ENCODE results near the gene ZIC5.

ZIC5 gene

GRCh38 chr13:99986741-99987140 is 15.2 kb upstream of the ZIC5 start:
- H3K4me3 ChIP-seq (ENCODE audit: low read depth, low read length) = no peak overlapping the region
- TF ChIP-seq CTCF (IDR thresholded peaks at IDR 0.05; ENCODE audit: control insufficient read depth, extremely low read depth, insufficient read depth) = no peak
- no peak for DNase-seq (ENCODE audit: low read depth)

GRCh38 chr13:99985886-99986527 is 14.4 kb upstream of the ZIC5 start:
- H3K4me3 ChIP-seq (ENCODE audit: low read depth, low read length) = no peak overlapping the region
- DNase-seq (ENCODE audit: low read depth) = no peak
- no peak for TF ChIP-seq CTCF (IDR thresholded peaks at IDR 0.05; ENCODE audit: control insufficient read depth, extremely low read depth, insufficient read depth)

DNA sequence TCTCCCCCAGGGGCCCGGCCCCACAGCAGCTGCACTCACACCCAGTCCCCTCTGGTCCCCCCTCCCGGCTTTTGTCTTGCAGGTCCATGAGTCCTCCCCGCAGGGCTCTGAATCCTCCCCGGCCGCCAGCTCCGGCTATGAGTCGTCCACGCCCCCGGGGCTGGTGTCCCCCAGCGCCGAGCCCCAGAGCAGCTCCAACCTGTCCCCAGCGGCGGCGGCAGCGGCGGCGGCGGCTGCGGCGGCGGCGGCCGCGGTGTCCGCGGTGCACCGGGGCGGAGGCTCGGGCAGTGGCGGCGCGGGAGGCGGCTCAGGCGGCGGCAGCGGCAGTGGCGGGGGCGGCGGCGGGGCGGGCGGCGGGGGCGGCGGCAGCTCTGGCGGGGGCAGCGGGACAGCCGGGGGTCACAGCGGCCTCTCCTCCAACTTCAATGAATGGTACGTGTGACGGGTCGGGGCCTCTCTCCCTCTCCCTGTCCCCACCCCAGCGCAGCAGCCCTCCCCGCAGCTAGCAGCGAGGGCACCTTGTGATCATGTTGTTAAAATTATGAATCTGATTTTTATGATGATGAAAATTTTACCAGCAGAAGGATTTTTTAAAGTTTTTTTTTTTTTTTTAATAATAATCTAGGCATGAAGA is 13.8 kb upstream of the ZIC5 start:
- no peak for DNase-seq (ENCODE audit: low read depth)
- TF ChIP-seq CTCF (IDR thresholded peaks at IDR 0.05; ENCODE audit: control insufficient read depth, extremely low read depth, insufficient read depth) = no peak
- H3K4me3 ChIP-seq (ENCODE audit: low read depth, low read length) = no peak overlapping the region

DNA sequence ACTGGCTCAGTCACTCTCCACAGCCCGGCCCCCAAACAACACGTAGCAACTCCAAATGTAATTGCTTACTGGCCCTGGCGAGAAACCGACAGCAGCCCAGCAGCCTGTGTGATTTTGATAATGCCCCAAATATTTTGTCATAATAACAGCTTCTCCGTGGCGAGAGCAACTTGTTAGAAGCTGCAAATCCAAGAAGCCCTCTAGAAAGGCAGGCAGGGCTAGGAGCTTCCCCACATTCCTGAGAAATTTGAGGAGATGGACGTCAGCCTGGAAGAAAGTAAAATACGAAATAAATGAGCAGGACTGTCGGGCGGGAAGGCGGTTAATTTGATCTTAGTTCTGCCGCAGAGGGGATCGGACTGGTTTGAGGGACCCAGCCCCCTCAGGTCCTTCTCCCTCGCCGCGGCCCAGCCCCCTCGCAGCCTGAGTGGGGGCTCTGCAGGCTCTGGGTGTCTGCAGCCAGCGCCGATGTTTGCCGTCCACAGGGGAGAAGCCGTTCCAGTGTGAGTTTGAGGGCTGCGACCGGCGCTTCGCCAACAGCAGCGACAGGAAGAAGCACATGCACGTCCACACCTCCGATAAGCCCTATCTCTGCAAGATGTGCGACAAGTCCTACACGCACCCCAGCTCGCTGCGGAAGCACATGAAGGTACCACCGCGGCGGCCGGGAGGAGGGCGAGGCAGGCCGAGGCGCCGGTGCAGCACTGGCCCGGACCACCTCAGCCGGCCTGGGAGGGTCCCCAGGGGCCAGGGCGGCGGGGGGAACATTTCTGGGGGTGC is 13.1 kb upstream of the ZIC5 start:
- no peak overlapping the region for H3K4me3 ChIP-seq (ENCODE audit: low read depth, low read length)
- DNase-seq (ENCODE audit: low read depth) = no peak

DNA sequence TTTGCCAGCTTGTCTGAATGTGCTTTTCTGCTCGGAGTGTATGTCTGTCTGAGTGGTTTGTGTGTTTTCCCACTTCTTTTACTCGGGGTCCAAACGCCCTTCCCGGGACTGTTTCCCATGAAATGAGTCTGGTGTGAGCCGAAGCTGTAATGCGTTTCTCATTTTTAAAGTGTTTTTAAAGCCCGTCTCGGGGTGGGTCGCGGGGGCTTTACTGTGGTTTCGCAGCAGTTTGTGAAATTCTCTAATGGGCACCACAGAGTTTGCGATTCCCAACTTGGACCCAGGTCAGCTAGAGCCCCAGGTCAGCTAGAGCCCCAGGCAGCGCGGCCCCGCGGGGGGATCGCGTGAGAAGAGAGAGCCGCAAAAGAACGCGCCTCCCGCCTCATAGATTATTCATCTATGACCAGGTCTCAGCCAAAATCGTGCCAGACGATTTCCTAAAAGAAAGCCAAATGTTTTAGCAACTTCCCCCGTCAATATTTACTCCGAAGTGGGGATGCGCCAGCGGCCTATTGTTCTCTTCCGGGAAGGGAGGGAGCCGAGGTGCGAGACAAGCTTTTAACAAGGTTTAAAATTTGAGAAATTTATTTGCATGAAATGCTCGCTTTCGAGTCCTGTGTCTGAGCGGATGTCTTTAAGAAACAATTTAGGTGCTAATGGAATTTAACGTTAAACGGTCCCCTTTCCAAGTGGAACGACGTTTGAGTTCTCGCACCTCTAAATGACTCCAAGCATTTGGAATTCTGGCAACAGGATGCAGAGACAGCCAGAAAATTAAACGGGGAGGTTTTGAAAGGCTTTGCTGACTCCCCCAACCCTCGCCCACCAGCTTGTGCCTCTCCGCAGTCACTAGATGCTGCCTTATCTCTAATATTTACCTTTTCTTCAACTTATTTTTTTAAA is 12.2 kb upstream of the ZIC5 start:
- no peak for TF ChIP-seq CTCF (IDR thresholded peaks at IDR 0.05; ENCODE audit: control insufficient read depth, extremely low read depth, insufficient read depth)
- no peak for DNase-seq (ENCODE audit: low read depth)
- H3K4me3 ChIP-seq (ENCODE audit: low read depth, low read length) = peak overlapping the region; percentile 67

More for the DNA sequence above, 13.1 kb upstream of the ZIC5 start:
- no peak for TF ChIP-seq CTCF (IDR thresholded peaks at IDR 0.05; ENCODE audit: control insufficient read depth, extremely low read depth, insufficient read depth)

DNA sequence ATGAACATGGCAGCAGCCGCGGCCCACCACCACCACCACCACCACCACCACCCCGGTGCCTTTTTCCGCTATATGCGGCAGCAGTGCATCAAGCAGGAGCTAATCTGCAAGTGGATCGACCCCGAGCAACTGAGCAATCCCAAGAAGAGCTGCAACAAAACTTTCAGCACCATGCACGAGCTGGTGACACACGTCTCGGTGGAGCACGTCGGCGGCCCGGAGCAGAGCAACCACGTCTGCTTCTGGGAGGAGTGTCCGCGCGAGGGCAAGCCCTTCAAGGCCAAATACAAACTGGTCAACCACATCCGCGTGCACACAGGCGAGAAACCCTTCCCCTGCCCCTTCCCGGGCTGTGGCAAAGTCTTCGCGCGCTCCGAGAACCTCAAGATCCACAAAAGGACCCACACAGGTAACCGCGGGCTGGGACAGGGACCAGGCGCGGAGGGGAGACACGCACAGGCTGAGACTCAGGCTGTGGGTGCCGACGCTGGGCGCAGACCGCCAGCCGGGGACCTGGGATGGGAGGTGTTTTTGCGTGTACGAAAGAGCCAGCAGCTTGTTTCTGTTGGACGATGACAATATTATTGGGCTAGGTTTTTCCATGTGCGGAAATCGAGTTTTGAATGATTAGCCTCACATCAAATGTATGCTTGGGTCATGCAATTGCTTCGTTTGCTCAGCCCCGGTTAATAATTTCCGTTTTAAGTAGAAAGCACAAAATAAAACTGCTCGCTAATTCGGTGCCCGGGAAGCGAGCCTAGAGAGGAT is 11.3 kb upstream of the ZIC5 start:
- DNase-seq (ENCODE audit: low read depth) = no peak
- TF ChIP-seq CTCF (IDR thresholded peaks at IDR 0.05; ENCODE audit: control insufficient read depth, extremely low read depth, insufficient read depth) = no peak
- H3K4me3 ChIP-seq (ENCODE audit: low read depth, low read length) = peak overlapping the region; percentile 67
